ENCODE measurements around the gene MESD.

MESD gene

DNA sequence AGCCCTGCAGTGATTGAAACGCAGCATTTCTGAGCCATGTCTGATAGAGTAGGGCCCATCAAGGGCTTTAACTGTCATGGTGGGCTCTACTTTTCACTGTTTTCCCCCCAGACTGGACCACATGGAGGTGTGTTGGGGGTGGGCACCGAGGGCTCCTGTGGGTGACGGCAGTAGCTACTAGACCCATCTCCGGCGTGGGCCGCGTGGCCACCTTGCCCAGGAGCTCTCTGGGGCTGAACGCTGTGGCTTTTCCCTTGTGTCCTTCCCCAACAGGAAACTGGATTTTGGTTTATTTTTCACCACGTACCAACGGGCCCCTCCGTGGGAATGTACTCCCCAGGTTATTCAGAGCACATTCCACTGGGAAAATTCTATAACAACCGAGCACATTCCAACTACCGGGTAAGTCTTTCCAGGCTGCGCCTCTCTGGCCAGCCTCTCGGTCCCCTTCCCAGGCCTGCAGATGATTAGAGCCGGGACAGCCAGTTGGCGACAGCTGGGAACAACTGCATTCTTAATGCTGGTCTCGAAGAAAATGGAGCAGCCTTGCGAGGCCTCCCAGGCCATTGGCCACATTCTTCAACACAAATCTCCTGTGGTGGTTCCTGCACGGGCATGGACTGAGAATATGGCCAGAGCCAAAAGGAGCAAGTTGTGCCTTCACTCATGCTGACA lies 67.7 kb downstream of the MESD start:
- DNase-seq (ENCODE audit: low read depth), result no peak
- TF ChIP-seq, protein P1, sequence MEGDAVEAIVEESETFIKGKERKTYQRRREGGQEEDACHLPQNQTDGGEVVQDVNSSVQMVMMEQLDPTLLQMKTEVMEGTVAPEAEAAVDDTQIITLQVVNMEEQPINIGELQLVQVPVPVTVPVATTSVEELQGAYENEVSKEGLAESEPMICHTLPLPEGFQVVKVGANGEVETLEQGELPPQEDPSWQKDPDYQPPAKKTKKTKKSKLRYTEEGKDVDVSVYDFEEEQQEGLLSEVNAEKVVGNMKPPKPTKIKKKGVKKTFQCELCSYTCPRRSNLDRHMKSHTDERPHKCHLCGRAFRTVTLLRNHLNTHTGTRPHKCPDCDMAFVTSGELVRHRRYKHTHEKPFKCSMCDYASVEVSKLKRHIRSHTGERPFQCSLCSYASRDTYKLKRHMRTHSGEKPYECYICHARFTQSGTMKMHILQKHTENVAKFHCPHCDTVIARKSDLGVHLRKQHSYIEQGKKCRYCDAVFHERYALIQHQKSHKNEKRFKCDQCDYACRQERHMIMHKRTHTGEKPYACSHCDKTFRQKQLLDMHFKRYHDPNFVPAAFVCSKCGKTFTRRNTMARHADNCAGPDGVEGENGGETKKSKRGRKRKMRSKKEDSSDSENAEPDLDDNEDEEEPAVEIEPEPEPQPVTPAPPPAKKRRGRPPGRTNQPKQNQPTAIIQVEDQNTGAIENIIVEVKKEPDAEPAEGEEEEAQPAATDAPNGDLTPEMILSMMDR (IDR thresholded peaks at IDR 0.05; ENCODE audit: low read depth, low read length, missing control alignments), result no peak
- H3K4me3 ChIP-seq (ENCODE audit: low read depth, low read length), result no peak overlapping the region

DNA sequence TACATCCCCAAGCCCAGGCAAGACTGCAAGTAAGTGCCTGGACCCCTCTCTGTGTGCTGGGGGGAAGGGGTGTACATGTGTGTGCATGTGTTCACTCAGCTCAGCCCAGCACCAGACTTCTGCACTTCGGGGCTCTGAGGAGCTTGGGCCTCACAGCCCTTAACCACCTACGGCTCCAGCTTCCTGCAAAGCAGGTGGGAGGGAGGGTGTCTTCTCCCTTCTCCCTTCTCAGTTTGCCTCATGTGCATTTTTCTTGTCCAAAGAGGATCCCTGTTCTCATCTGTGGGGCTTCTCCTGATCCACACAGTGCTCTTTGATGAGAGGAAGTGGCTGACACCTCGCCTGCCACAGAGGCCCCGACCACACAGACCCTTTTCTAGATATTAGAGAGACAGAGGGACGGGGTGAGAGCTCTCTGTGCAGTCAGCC lies 69.3 kb downstream of the MESD start:
- TF ChIP-seq, protein P1 (IDR thresholded peaks at IDR 0.05; ENCODE audit: low read depth, low read length, missing control alignments), result no peak
- no peak for DNase-seq (ENCODE audit: low read depth)
- no peak overlapping the region for H3K4me3 ChIP-seq (ENCODE audit: low read depth, low read length)

DNA sequence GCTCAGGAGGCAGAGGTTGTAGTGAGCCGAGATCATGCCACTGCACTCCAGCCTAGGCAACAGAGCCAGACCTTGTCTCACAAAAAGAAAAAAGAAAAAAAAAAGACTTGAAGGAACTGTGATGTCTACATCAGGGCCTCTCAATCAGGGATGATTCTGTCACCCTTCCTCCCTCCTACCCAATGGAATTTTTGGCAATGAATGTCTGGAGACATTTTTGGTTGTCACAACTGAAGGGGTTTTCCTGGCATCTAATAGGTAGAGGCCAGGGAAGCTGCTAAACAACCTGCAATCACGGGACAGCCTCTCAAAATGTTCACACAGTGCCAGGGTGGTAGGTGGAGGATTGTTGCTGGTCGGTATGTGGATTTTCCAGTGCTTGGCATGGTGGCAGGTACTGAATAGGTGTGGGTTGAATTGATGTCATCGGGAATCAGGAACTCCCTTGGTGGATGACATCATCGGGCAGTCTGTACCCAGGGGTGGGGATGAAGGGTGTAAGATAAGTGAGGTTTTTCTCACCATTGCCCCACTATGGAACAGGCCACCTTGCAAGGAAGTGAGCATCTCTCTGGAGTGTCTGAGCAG lies 71.3 kb downstream of the MESD start:
- no peak for DNase-seq (ENCODE audit: low read depth)
- TF ChIP-seq, protein P1 (IDR thresholded peaks at IDR 0.05; ENCODE audit: low read depth, low read length, missing control alignments), result no peak
- no peak overlapping the region for H3K4me3 ChIP-seq (ENCODE audit: low read depth, low read length)

DNA sequence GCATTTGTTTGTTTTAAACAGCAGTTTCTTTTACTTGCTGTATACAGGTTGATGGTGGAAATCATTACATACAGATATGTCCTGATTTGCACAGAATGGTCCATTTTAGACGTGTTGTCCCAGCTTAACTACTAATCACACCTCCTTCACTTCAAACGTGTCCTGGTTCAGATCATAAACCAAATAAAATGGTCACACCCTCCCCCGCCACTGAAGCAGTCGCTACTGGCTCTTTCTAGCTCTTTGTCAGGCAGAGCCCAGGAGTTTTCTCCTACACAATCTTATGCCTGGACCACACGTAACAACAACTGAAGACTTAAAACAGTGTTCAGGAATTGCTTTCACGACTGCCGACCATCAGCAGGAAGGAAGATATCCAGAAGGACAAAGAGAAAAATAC lies 73.6 kb downstream of the MESD start:
- TF ChIP-seq, protein P1 (IDR thresholded peaks at IDR 0.05; ENCODE audit: low read depth, low read length, missing control alignments), result no peak
- H3K4me3 ChIP-seq (ENCODE audit: low read depth, low read length), result no peak overlapping the region
- DNase-seq (ENCODE audit: low read depth), result no peak

DNA sequence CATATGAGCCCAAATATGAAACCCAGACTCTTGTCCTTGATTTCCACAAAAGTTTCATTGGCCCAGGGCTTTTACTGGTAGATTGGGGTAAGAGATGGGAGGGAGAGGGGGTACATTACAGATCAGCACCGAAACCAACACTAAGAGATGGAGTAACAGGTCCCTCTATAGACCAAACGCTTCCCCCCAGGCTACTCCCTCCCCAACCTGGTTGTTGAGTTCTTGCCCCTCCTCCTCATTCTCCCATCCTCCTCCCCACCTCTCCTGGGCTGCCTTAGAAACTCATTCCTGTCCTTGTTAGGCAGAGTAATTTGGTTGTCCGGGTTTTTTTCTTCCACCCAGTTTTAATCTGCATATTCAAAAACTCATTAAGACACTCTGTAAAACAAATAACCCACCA lies 74.1 kb downstream of the MESD start:
- TF ChIP-seq, protein P1 (IDR thresholded peaks at IDR 0.05; ENCODE audit: low read depth, low read length, missing control alignments), result no peak
- no peak for DNase-seq (ENCODE audit: low read depth)
- no peak overlapping the region for H3K4me3 ChIP-seq (ENCODE audit: low read depth, low read length)

DNA sequence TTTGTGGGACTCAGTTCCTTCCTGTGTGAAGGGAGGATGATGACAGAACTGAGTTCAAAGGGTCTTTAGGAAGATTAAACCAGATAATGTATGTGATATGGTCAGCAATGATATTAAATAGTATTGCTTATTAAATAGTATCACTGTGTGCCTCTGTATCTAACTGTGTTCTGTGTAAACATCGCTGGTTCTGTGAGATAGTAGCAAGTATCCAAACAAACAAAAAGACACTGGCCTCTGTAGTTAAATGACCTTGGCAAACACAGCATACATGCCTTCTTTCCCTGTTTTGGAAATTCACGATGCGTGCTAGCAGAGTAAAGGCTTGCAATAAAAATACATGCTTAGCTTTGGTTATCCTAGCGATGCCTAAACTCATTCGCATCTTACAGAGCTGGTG lies 76.1 kb downstream of the MESD start:
- DNase-seq (ENCODE audit: low read depth), result no peak
- TF ChIP-seq, protein P1 (IDR thresholded peaks at IDR 0.05; ENCODE audit: low read depth, low read length, missing control alignments), result no peak
- no peak overlapping the region for H3K4me3 ChIP-seq (ENCODE audit: low read depth, low read length)

DNA sequence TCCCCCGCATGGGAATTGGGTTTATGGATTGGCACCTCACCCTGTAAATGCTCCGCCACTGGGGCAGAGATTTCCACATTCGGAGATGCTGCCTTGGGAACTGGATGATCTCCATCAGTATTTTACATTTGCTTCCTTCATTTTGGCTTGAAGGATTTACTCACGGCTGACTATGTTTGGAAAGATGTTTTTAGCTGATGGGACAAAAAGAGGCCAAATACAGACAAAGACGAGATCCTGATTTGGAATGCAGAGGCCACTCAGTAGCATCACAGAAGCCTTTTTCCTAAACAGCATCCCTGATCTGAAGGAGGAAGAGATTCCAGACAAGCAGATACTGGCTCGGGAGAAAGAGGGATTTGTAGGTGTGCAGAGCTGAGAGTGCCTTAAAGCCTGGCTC lies 76.9 kb downstream of the MESD start:
- no peak overlapping the region for H3K4me3 ChIP-seq (ENCODE audit: low read depth, low read length)
- TF ChIP-seq, protein P1 (IDR thresholded peaks at IDR 0.05; ENCODE audit: low read depth, low read length, missing control alignments), result no peak

More for the DNA sequence above, 76.9 kb downstream of the MESD start:
- no peak for DNase-seq (ENCODE audit: low read depth)
